HepG2 (cell line): ENCODE results near the gene ARX. TPM values are rescaled to one million over a fixed set of nuclear protein-coding genes. Genes with fewer than 3 reads are reported as not detected.

Experiments used
- ATAC-seq: fragments of 200-7000 bp; cut with Tn5 transposase; 3 replicates; pipeline ENCODE4 v1.9.1; 2020; ENCODE audit warnings: mild to moderate bottlenecking, moderate library complexity
- BruUV-seq: library from RNA; stranded (reverse); fragments of 400-500 nt; replicated peaks from 2 replicates; lab custom pipeline; 2021; lab: Mats Ljungman, UMichigan
- CTCF ChIA-PET: fragments of 300-600 bp; formaldehyde crosslinking; extraction: SDS; loops from one replicate; lab custom pipeline; 2021; ENCODE audit warnings: low total read pairs, inconsistent platforms, low intra/inter-chr PET ratio; lab: Yijun Ruan, JAX
- POLR2A ChIA-PET: fragments of 350-600 bp; sonication (Branson Sonifier 250); formaldehyde crosslinking; loops from one replicate; lab custom pipeline; 2020; ENCODE audit warnings: antibody characterized with exemption, inconsistent platforms; lab: Yijun Ruan, JAX
- DNase-seq: peaks from one replicate; pipeline ENCODE4 v3.0.0-alpha.2; 2015; ENCODE audit warnings: low spot score
- FAIRE-seq: peaks from 3 replicates; lab custom pipeline; 2011; peaks lifted over from hg19 to GRCh38; lab: Jason Lieb, UNC
- H2AFZ ChIP-seq: one replicate; pipeline ENCODE4 v1.6.1; 2011; ENCODE audit warnings: low read length, inconsistent platforms
- H3K27ac ChIP-seq: fragments of 300-600 bp; 3 replicates; pipeline ENCODE4 v1.8.0; 2011; ENCODE audit warnings: mixed run types, mild to moderate bottlenecking, mixed read lengths, low read length, inconsistent platforms; ENCODE audit not compliant: insufficient read depth; ENCODE audit errors: extremely low read length
- H3K27me3 ChIP-seq, 2 experiments: fragments of 200-600 bp in 1 of 2; 2 replicates in 1 of 2; 3 replicates in 1 of 2; pipeline versions ENCODE4 v1.6.0 to v1.8.0; 2011; ENCODE audit warnings: low read length in 2 of 2, mild to moderate bottlenecking in 2 of 2, moderate library complexity in 2 of 2, inconsistent platforms in 1 of 2; ENCODE audit not compliant: insufficient read depth in 2 of 2, control insufficient read depth in 1 of 2
- H3K36me3 ChIP-seq, 2 experiments: fragments of 200-600 bp in 1 of 2; replicated peaks in 1 of 2; 2 replicates in 1 of 2; 3 replicates in 1 of 2; pipeline versions ENCODE4 v1.5.1 to v1.8.0; 2011; ENCODE audit warnings: low read length in 2 of 2, inconsistent platforms in 1 of 2; ENCODE audit not compliant: insufficient read depth in 2 of 2, control insufficient read depth in 1 of 2
- H3K4me1 ChIP-seq: 2 replicates; pipeline ENCODE4 v1.5.1; 2012; ENCODE audit warnings: low read length, inconsistent platforms; ENCODE audit not compliant: insufficient read depth
- H3K4me2 ChIP-seq: 2 replicates; pipeline ENCODE4 v1.6.0; 2011; ENCODE audit warnings: low read depth, low read length, inconsistent platforms
- H3K4me3 ChIP-seq, 3 experiments: fragments of 200-600 bp in 1 of 3; sonication (generic), shearing (Covaris generic) in 1 of 3; replicated peaks in 1 of 3; 2 replicates each; pipeline ENCODE4 v1.5.1; 2011 to 2016; ENCODE audit warnings: low read length in 3 of 3, inconsistent platforms in 2 of 3, low read depth in 2 of 3, mild to moderate bottlenecking in 2 of 3, control low read depth in 1 of 3, mixed read lengths in 1 of 3; ENCODE audit not compliant: insufficient read depth in 1 of 3
- H3K79me2 ChIP-seq: one replicate; pipeline ENCODE4 v1.6.1; 2011; ENCODE audit warnings: low read length, inconsistent platforms; ENCODE audit not compliant: insufficient read depth
- H3K9ac ChIP-seq: 2 replicates; pipeline ENCODE4 v1.6.0; 2011; ENCODE audit warnings: mild to moderate bottlenecking, low read depth, low read length, inconsistent platforms; ENCODE audit not compliant: insufficient read depth
- H3K9me3 ChIP-seq: 2 replicates; pipeline ENCODE4 v1.5.1; 2012; ENCODE audit warnings: mild to moderate bottlenecking, low read length
- H4K20me1 ChIP-seq: 2 replicates; pipeline ENCODE4 v1.6.0; 2011; ENCODE audit warnings: inconsistent platforms, mild to moderate bottlenecking, low read length, moderate library complexity; ENCODE audit not compliant: insufficient read depth
- ATF1 ChIP-seq: IDR thresholded peaks from 2 replicates; pipeline ENCODE4 v1.6.1; 2016; ENCODE audit warnings: mild to moderate bottlenecking, control low read depth
- CC2D1A ChIP-seq: sonication (generic); formaldehyde crosslinking; IDR thresholded peaks from 2 replicates; pipeline ENCODE4 v1.8.1; 2023; ENCODE audit warnings: mild to moderate bottlenecking, missing genetic modification reagents
- CREBL2 ChIP-seq: sonication (generic); formaldehyde crosslinking; IDR thresholded peaks from 2 replicates; pipeline ENCODE4 v1.8.1; 2023; ENCODE audit warnings: missing genetic modification reagents, mild to moderate bottlenecking, borderline replicate concordance
- HNF4G ChIP-seq, 2 experiments: sonication (generic) in 1 of 2; formaldehyde crosslinking in 1 of 2; IDR thresholded peaks; 2 replicates each; pipeline versions ENCODE4 v1.4.0 to v1.6.1; 2011 to 2020; ENCODE audit warnings: borderline replicate concordance in 2 of 2, low read depth in 2 of 2, mild to moderate bottlenecking in 2 of 2, low read length in 1 of 2, missing genetic modification reagents in 1 of 2, moderate library complexity in 1 of 2
- NFE2L2 ChIP-seq: fragments of 150-350 bp; IDR thresholded peaks from 2 replicates; pipeline ENCODE4 v1.6.1; 2014; ENCODE audit warnings: low read length
- RCOR2 ChIP-seq: IDR thresholded peaks from 2 replicates; pipeline ENCODE4 v1.6.1; 2016; ENCODE audit warnings: missing biosample characterization, missing genetic modification reagents
- SUZ12 ChIP-seq: fragments of 150-350 bp; IDR thresholded peaks from 2 replicates; pipeline ENCODE4 v1.6.1; 2014; ENCODE audit warnings: low read depth, low read length
- TARDBP ChIP-seq: sonication (generic); formaldehyde crosslinking; IDR thresholded peaks from 2 replicates; pipeline ENCODE4 v1.8.0; 2022; ENCODE audit warnings: mild to moderate bottlenecking, missing genetic modification reagents
- ZNF24 ChIP-seq: fragments of 450-650 bp; IDR thresholded peaks from 2 replicates; pipeline ENCODE4 v1.6.1; 2017; ENCODE audit warnings: antibody characterized with exemption, mild to moderate bottlenecking
- ZNF30 ChIP-seq: sonication (generic); formaldehyde crosslinking; IDR thresholded peaks from 2 replicates; pipeline ENCODE4 v1.5.0; 2020; ENCODE audit warnings: mild to moderate bottlenecking, missing genetic modification reagents
- ZNF660 ChIP-seq: sonication (generic); formaldehyde crosslinking; IDR thresholded peaks from 2 replicates; pipeline ENCODE4 v1.5.1; 2020; ENCODE audit warnings: mild to moderate bottlenecking, low read depth, missing genetic modification reagents, borderline replicate concordance
- ZNF83 ChIP-seq: sonication (generic); formaldehyde crosslinking; IDR thresholded peaks from 2 replicates; pipeline ENCODE4 v1.4.0; 2020; ENCODE audit warnings: missing genetic modification reagents, mild to moderate bottlenecking, borderline replicate concordance
- WGBS: methylation state at CpG from one replicate; pipeline ENCODE4 v1.1.6; 2017; ENCODE audit warnings: low lambda C conversion rate; 5-methylcytosine and 5-hydroxymethylcytosine counted together
- in situ Hi-C: cut with HindIII; loops from 2 replicates; pipeline ENCODE4 v1.10.0; 2017; ENCODE audit warnings: low pct_unique_long_range_greater_than_20kb; ENCODE audit not compliant: extremely low pct_ligation_motif_present
- intact Hi-C: fragments of 100-400 bp; cut with micrococcal nuclease; formaldehyde crosslinking; loops from one replicate; pipeline ENCODE4 v1.10.0; 2022; ENCODE audit not compliant: unreplicated experiment
- polyA plus RNA-seq, 8 experiments: library from polyadenylated mRNA; depleted of rRNA in 3 of 8; stranded (reverse) in 7 of 8; unstranded in 1 of 8; fragments of >200 nt; fragmentation: Illumina TruSeq in 4 of 8; extraction: Trizol in 4 of 8; gene quantifications; 2 replicates each; pipeline versions ENCODE4 v1.2.1 to v1.2.3, GENCODE V29; 2011 to 2016; ENCODE audit warnings: low read depth in 4 of 8, missing spikeins in 1 of 8, mixed read lengths in 1 of 8; ENCODE audit not compliant: insufficient read depth in 1 of 8
- total RNA-seq, 5 experiments: library from RNA; depleted of rRNA; stranded (reverse); fragments of >200 nt; fragmentation: Illumina TruSeq; extraction: Trizol; gene quantifications; 2 replicates each; pipeline ENCODE4 v1.2.3, GENCODE V29; 2016; ENCODE audit warnings: low read depth in 1 of 5
- TF ChIP-seq, protein P1 (sequence below): sonication (generic); formaldehyde crosslinking; IDR thresholded peaks from 2 replicates; pipeline ENCODE4 v1.4.0; 2020; ENCODE audit warnings: missing genetic modification reagents, borderline replicate concordance
- TF ChIP-seq, protein P2 (sequence below): sonication (generic); formaldehyde crosslinking; IDR thresholded peaks from 2 replicates; pipeline ENCODE4 v1.9.0; 2022; ENCODE audit warnings: missing genetic modification reagents, mild to moderate bottlenecking, borderline replicate concordance
- TF ChIP-seq, protein P3 (sequence below): sonication (generic); formaldehyde crosslinking; IDR thresholded peaks from 2 replicates; pipeline ENCODE4 v1.8.1; 2023; ENCODE audit warnings: mild to moderate bottlenecking, missing genetic modification reagents

The ARX gene
- total and polyA plus RNA-seq, 2 of the 13 experiments (the other 11 are each of a cell fraction or from before 2014, with no cell fraction given) = not detected

DNA sequence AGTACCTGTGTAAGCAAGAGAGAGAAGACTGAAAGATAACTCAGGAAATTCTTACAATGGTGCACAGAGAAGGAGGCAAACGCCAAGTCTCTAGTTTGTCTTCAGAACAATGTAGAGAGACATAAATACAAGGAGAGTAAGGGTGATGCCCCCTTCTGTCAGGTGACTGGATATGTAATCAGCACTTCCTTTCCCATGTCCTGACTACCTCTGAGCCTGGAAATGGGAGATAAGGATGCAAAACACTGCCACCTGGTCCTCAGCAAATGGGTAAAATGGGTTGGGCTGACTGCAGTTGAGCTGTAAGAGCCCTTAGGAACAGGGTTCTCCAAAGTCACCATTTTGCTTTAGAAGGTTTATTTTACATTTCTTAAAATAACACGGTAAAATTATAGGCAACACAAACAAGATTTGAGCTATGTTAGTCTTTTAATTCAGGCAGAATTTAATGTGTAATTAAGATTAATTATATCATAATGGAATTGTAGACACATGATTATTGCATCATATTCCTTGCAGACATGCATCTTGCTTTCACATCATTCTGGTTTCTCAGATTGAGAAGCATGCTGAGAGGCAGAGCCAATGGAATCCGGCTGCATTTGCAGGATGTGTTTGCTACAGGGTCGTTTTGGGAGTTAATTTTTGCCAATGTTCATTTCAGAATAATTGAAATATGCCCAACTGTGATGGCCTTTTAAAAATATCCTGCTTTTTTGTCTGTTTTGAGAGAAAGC, 37.2 kb upstream of the ARX start (continued):
- TF ChIP-seq, protein P1, sequence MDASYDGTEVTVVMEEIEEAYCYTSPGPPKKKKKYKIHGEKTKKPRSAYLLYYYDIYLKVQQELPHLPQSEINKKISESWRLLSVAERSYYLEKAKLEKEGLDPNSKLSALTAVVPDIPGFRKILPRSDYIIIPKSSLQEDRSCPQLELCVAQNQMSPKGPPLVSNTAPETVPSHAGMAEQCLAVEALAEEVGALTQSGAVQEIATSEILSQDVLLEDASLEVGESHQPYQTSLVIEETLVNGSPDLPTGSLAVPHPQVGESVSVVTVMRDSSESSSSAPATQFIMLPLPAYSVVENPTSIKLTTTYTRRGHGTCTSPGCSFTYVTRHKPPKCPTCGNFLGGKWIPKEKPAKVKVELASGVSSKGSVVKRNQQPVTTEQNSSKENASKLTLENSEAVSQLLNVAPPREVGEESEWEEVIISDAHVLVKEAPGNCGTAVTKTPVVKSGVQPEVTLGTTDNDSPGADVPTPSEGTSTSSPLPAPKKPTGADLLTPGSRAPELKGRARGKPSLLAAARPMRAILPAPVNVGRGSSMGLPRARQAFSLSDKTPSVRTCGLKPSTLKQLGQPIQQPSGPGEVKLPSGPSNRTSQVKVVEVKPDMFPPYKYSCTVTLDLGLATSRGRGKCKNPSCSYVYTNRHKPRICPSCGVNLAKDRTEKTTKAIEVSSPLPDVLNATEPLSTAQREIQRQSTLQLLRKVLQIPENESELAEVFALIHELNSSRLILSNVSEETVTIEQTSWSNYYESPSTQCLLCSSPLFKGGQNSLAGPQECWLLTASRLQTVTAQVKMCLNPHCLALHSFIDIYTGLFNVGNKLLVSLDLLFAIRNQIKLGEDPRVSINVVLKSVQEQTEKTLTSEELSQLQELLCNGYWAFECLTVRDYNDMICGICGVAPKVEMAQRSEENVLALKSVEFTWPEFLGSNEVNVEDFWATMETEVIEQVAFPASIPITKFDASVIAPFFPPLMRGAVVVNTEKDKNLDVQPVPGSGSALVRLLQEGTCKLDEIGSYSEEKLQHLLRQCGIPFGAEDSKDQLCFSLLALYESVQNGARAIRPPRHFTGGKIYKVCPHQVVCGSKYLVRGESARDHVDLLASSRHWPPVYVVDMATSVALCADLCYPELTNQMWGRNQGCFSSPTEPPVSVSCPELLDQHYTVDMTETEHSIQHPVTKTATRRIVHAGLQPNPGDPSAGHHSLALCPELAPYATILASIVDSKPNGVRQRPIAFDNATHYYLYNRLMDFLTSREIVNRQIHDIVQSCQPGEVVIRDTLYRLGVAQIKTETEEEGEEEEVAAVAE = no peak
- no peak for TF ChIP-seq ATF1

- no peaks in the 10 kb centered on the region for H4K20me1 ChIP-seq
- CTCF ChIA-PET = no interaction called here
- TF ChIP-seq, protein P2, sequence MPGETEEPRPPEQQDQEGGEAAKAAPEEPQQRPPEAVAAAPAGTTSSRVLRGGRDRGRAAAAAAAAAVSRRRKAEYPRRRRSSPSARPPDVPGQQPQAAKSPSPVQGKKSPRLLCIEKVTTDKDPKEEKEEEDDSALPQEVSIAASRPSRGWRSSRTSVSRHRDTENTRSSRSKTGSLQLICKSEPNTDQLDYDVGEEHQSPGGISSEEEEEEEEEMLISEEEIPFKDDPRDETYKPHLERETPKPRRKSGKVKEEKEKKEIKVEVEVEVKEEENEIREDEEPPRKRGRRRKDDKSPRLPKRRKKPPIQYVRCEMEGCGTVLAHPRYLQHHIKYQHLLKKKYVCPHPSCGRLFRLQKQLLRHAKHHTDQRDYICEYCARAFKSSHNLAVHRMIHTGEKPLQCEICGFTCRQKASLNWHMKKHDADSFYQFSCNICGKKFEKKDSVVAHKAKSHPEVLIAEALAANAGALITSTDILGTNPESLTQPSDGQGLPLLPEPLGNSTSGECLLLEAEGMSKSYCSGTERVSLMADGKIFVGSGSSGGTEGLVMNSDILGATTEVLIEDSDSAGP (CRISPR knock-in tag) = no peak
- TF ChIP-seq ZNF30 (CRISPR knock-in tag) (no peak), HNF4G (IDR thresholded peaks at IDR 0.05; ENCODE audit: borderline replicate concordance, low read depth, low read length) (no peak), HNF4G (CRISPR knock-in tag; IDR thresholded peaks at IDR 0.05; ENCODE audit: borderline replicate concordance, low read depth) (no peak), ZNF83 (CRISPR knock-in tag) (no peak), ZNF660 (CRISPR knock-in tag) (no peak), RCOR2 (CRISPR knock-in tag) (no peak), CC2D1A (no peak), CREBL2 (no peak), SUZ12 (no peak), NFE2L2 (no peak), TARDBP (CRISPR knock-in tag) (no peak), ZNF24 (no peak)
- TF ChIP-seq, protein P3, sequence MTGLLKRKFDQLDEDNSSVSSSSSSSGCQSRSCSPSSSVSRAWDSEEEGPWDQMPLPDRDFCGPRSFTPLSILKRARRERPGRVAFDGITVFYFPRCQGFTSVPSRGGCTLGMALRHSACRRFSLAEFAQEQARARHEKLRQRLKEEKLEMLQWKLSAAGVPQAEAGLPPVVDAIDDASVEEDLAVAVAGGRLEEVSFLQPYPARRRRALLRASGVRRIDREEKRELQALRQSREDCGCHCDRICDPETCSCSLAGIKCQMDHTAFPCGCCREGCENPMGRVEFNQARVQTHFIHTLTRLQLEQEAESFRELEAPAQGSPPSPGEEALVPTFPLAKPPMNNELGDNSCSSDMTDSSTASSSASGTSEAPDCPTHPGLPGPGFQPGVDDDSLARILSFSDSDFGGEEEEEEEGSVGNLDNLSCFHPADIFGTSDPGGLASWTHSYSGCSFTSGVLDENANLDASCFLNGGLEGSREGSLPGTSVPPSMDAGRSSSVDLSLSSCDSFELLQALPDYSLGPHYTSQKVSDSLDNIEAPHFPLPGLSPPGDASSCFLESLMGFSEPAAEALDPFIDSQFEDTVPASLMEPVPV (CRISPR knock-in tag) = no peak
These were observed 34.2 kb upstream of the ARX start for GRCh38 chrX:25049971-25050370.

More at GRCh38 chrX:25049971-25050370, 34.2 kb upstream of the ARX start:
- no TSS peak for BruUV-seq
- H3K4me1 ChIP-seq = no peaks in the 10 kb centered on the region; the same call in 1 of the 2 replicates
- 13% methylated on average over 1 of the region's 1 CpG for WGBS
- no peak overlapping the region for H3K9ac ChIP-seq
- ATAC-seq (no peak), DNase-seq (no peak), FAIRE-seq (no peak)
- no peak overlapping the region for H3K4me3 ChIP-seq
- H3K79me2 ChIP-seq = no peaks in the 10 kb centered on the region
- intact Hi-C loops (no loop called here), in situ Hi-C loops (no loop called here)
- H3K27me3 ChIP-seq = no peaks in the 10 kb centered on the region
- no peaks in the 10 kb centered on the region for H3K36me3 ChIP-seq
- H3K27ac ChIP-seq = no peak overlapping the region
- no peaks in the 10 kb centered on the region for H3K9me3 ChIP-seq
- H2AFZ ChIP-seq = no peak overlapping the region
- POLR2A ChIA-PET = no interaction called here
- H3K4me2 ChIP-seq = no peak overlapping the region
